Mammary epithelial cell (primary cell): ENCODE results near the gene HSPA1B.

Source experiments
- CTCF ChIP-seq, 2 donors: IDR thresholded peaks in 1 of 2; conservative IDR thresholded peaks in 1 of 2; 2 replicates each; pipeline ENCODE4 v1.5.1; 2011 to 2012; ENCODE audit warnings: inconsistent platforms in 2 of 2, low read length in 2 of 2, mild to moderate bottlenecking in 2 of 2, control low read depth in 1 of 2, low read depth in 1 of 2; ENCODE audit not compliant: insufficient read depth in 1 of 2; ENCODE audit errors: extremely low read depth in 1 of 2
- EZH2 ChIP-seq: IDR thresholded peaks from 2 replicates; pipeline ENCODE4 v1.6.1; 2012; ENCODE audit warnings: low read length, inconsistent platforms, borderline replicate concordance

- TF ChIP-seq EZH2 = no peak
- no peak for TF ChIP-seq CTCF (conservative IDR thresholded peaks at IDR 0.05 in 1 of 2, IDR thresholded peaks at IDR 0.05 in 1 of 2; ENCODE audit: extremely low read depth in 1 of 2, insufficient read depth in 1 of 2, low read depth in 1 of 2, low read length in 2 of 2)
These were observed 23.9 kb downstream of the HSPA1B start for GRCh38 chr6:31851485-31851832.
